Mucosa of stomach (tissue), 1 donor: Measurements from ENCODE around the gene PDK3.

ENCODE experiments used
- H3K27me3 ChIP-seq: one replicate; pipeline ENCODE4 v1.7.0; 2013; ENCODE audit warnings: mild to moderate bottlenecking, low read length; ENCODE audit not compliant: control insufficient read depth, insufficient read depth
- H3K36me3 ChIP-seq: one replicate; pipeline ENCODE4 v1.7.0; 2013; ENCODE audit warnings: low read length; ENCODE audit not compliant: control insufficient read depth, insufficient read depth
- H3K4me1 ChIP-seq: one replicate; pipeline ENCODE4 v1.7.0; 2013; ENCODE audit warnings: mild to moderate bottlenecking, low read length; ENCODE audit not compliant: control insufficient read depth, insufficient read depth
- H3K4me3 ChIP-seq: one replicate; pipeline ENCODE4 v1.7.0; 2013; ENCODE audit warnings: low read length
- H3K9ac ChIP-seq: one replicate; pipeline ENCODE4 v1.7.0; 2013; ENCODE audit warnings: mild to moderate bottlenecking, low read length, moderate library complexity
- H3K9me3 ChIP-seq: one replicate; pipeline ENCODE4 v1.7.0; 2013; ENCODE audit warnings: mild to moderate bottlenecking, low read length, moderate library complexity; ENCODE audit not compliant: control insufficient read depth
- donor health status: Pancreatic carcinoma.

The PDK3 gene

GRCh38 chrX:24515447-24515846 lies 50.4 kb downstream of the PDK3 start:
- H3K9me3 ChIP-seq: no peaks in the 10 kb centered on the region
- H3K36me3 ChIP-seq: no peaks in the 10 kb centered on the region
- no peak overlapping the region for H3K9ac ChIP-seq

GRCh38 chrX:24520472-24520871 lies 55.4 kb downstream of the PDK3 start:
- no peaks in the 10 kb centered on the region for H3K4me1 ChIP-seq
- no peak overlapping the region for H3K4me3 ChIP-seq
- H3K9ac ChIP-seq: no peak overlapping the region
- H3K9me3 ChIP-seq: no peaks in the 10 kb centered on the region
- H3K36me3 ChIP-seq: no peaks in the 10 kb centered on the region
- H3K27me3 ChIP-seq: no peaks in the 10 kb centered on the region

More at GRCh38 chrX:24515447-24515846, 50.4 kb downstream of the PDK3 start:
- Histone ChIP-seq H3K27me3 (no peaks in the 10 kb centered on the region), H3K4me1 (no peaks in the 10 kb centered on the region), H3K4me3 (no peak overlapping the region)

- no peaks in the 10 kb centered on the region for H3K36me3 ChIP-seq
Observed at GRCh38 chrX:24525455-24525854, 60.4 kb downstream of the PDK3 start.

GRCh38 chrX:24526616-24527015 lies 61.5 kb downstream of the PDK3 start:
- H3K9ac ChIP-seq: no peak overlapping the region
- no peaks in the 10 kb centered on the region for H3K36me3 ChIP-seq
- H3K4me1 ChIP-seq: no peaks in the 10 kb centered on the region
- no peak overlapping the region for H3K4me3 ChIP-seq
- H3K9me3 ChIP-seq: no peaks in the 10 kb centered on the region
- H3K27me3 ChIP-seq: no peaks in the 10 kb centered on the region

More at GRCh38 chrX:24525455-24525854, 60.4 kb downstream of the PDK3 start:
- Histone ChIP-seq H3K9ac (no peak overlapping the region), H3K9me3 (no peaks in the 10 kb centered on the region), H3K4me1 (no peaks in the 10 kb centered on the region), H3K4me3 (no peak overlapping the region), H3K27me3 (no peaks in the 10 kb centered on the region)

GRCh38 chrX:24528605-24529004 lies 63.5 kb downstream of the PDK3 start:
- Histone ChIP-seq H3K4me3 (no peak overlapping the region), H3K36me3 (no peaks in the 10 kb centered on the region), H3K9me3 (no peaks in the 10 kb centered on the region)

GRCh38 chrX:24536551-24536950 lies 71.5 kb downstream of the PDK3 start:
- H3K4me3 ChIP-seq: no peak overlapping the region
- H3K36me3 ChIP-seq: no peaks in the 10 kb centered on the region
- no peaks in the 10 kb centered on the region for H3K9me3 ChIP-seq
- H3K27me3 ChIP-seq: no peaks in the 10 kb centered on the region
- no peaks in the 10 kb centered on the region for H3K4me1 ChIP-seq
- H3K9ac ChIP-seq: no peak overlapping the region

More at GRCh38 chrX:24528605-24529004, 63.5 kb downstream of the PDK3 start:
- Histone ChIP-seq H3K4me1 (no peaks in the 10 kb centered on the region), H3K9ac (no peak overlapping the region), H3K27me3 (no peaks in the 10 kb centered on the region)

GRCh38 chrX:24542756-24543155 lies 77.7 kb downstream of the PDK3 start:
- Histone ChIP-seq H3K4me1 (no peaks in the 10 kb centered on the region), H3K9me3 (no peaks in the 10 kb centered on the region), H3K4me3 (no peak overlapping the region), H3K36me3 (no peaks in the 10 kb centered on the region), H3K27me3 (no peaks in the 10 kb centered on the region), H3K9ac (no peak overlapping the region)

GRCh38 chrX:24547961-24548360 lies 82.9 kb downstream of the PDK3 start:
- Histone ChIP-seq H3K4me3 (no peak overlapping the region), H3K9me3 (no peaks in the 10 kb centered on the region), H3K4me1 (no peaks in the 10 kb centered on the region), H3K9ac (no peak overlapping the region), H3K27me3 (no peaks in the 10 kb centered on the region), H3K36me3 (no peaks in the 10 kb centered on the region)

GRCh38 chrX:24550166-24550565 lies 85.1 kb downstream of the PDK3 start:
- Histone ChIP-seq H3K4me1 (no peaks in the 10 kb centered on the region), H3K9ac (no peak overlapping the region), H3K4me3 (no peak overlapping the region), H3K27me3 (no peaks in the 10 kb centered on the region), H3K9me3 (no peaks in the 10 kb centered on the region), H3K36me3 (no peaks in the 10 kb centered on the region)

- Histone ChIP-seq H3K9me3 (no peaks in the 10 kb centered on the region), H3K4me1 (no peaks in the 10 kb centered on the region), H3K4me3 (no peak overlapping the region), H3K36me3 (no peaks in the 10 kb centered on the region), H3K9ac (no peak overlapping the region), H3K27me3 (no peaks in the 10 kb centered on the region)
Observed at GRCh38 chrX:24553011-24553410, 87.9 kb downstream of the PDK3 start.

- Histone ChIP-seq H3K9me3 (no peaks in the 10 kb centered on the region), H3K27me3 (no peaks in the 10 kb centered on the region), H3K4me1 (no peaks in the 10 kb centered on the region), H3K9ac (no peak overlapping the region), H3K4me3 (no peak overlapping the region), H3K36me3 (no peaks in the 10 kb centered on the region)
Observed at GRCh38 chrX:24561121-24561520, 96.0 kb downstream of the PDK3 start.

GRCh38 chrX:24563291-24564010 lies 98.4 kb downstream of the PDK3 start:
- Histone ChIP-seq H3K27me3 (no peaks in the 10 kb centered on the region), H3K4me3 (no peak overlapping the region), H3K4me1 (no peaks in the 10 kb centered on the region), H3K9me3 (no peaks in the 10 kb centered on the region), H3K9ac (no peak overlapping the region), H3K36me3 (no peaks in the 10 kb centered on the region)

GRCh38 chrX:24566240-24566639 lies 101.2 kb downstream of the PDK3 start:
- H3K4me3 ChIP-seq: no peak overlapping the region
- H3K9me3 ChIP-seq: no peaks in the 10 kb centered on the region
- H3K4me1 ChIP-seq: no peaks in the 10 kb centered on the region
- H3K9ac ChIP-seq: no peak overlapping the region
- no peaks in the 10 kb centered on the region for H3K36me3 ChIP-seq
- no peaks in the 10 kb centered on the region for H3K27me3 ChIP-seq
